ENCODE data around the gene KIF14. TPM values are rescaled to one million over a fixed set of nuclear protein-coding genes. Genes with fewer than 3 reads are reported as not detected.

Gene KIF14, protein sequence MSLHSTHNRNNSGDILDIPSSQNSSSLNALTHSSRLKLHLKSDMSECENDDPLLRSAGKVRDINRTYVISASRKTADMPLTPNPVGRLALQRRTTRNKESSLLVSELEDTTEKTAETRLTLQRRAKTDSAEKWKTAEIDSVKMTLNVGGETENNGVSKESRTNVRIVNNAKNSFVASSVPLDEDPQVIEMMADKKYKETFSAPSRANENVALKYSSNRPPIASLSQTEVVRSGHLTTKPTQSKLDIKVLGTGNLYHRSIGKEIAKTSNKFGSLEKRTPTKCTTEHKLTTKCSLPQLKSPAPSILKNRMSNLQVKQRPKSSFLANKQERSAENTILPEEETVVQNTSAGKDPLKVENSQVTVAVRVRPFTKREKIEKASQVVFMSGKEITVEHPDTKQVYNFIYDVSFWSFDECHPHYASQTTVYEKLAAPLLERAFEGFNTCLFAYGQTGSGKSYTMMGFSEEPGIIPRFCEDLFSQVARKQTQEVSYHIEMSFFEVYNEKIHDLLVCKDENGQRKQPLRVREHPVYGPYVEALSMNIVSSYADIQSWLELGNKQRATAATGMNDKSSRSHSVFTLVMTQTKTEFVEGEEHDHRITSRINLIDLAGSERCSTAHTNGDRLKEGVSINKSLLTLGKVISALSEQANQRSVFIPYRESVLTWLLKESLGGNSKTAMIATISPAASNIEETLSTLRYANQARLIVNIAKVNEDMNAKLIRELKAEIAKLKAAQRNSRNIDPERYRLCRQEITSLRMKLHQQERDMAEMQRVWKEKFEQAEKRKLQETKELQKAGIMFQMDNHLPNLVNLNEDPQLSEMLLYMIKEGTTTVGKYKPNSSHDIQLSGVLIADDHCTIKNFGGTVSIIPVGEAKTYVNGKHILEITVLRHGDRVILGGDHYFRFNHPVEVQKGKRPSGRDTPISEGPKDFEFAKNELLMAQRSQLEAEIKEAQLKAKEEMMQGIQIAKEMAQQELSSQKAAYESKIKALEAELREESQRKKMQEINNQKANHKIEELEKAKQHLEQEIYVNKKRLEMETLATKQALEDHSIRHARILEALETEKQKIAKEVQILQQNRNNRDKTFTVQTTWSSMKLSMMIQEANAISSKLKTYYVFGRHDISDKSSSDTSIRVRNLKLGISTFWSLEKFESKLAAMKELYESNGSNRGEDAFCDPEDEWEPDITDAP (N-terminal part only)
- total RNA-seq (ENCODE audit: unreplicated experiment), result 3.8 TPM
- long read RNA-seq, partial matches to known transcripts, result 1 of 2 reads
- long read RNA-seq, other reads (novel, unspliced or antisense), result 1 of 2 reads

DNA sequence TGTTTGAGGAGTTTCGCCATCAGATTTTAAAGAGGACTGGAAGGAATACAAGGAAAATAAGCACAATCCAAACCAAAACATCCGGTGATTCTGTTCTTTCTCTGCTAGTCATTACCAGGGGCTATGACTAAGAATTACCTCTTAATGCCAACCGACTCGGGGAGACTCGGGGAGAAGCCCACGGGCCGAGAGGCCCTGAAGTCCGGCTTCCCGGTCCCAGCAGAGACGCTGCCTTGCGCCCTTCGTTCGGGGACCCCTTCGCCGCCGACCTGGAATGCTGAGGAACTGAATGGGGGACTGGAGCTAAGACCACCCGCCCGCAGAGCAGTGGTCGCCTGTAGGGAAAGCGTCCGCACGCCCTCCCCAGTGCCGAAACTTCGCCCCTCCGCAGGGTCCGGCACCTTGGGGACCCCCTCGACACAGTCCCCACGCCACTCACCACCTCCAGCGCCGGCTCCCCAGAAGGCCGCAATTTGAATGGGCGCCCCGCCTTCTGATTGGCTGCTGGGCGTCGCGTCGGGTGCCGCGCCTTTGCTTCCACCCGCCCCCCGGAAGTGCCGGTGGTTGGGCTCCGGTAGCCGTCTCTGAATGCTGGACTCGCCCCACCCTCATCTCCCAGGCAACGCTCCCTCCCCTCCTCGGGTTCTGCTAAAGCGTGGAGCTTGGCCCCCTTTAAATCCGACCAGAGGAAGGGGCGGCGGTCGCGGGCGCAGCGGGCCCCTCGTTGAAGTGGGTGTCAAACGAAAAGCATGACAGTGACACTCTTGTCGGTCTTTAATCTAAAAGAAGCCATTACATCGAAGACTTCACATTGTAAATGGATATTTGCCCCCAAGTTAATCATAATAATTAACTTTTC, at the start of gene KIF14:
Gene KIF14, minus strand, starts transcription at position 479 of the 859 bp plus-strand sequence. CDS start 2,028 bp downstream, outside the sequence.
- Mint-ChIP-seq H3K4me3 (ENCODE audit: unreplicated experiment) (peak within 1 kb of the TSS; percentile 95), H3K9me3 (ENCODE audit: unreplicated experiment) (no peaks in the 10 kb centered on the region), H3K27me3 (ENCODE audit: unreplicated experiment) (no peaks in the 10 kb centered on the region), H3K36me3 (ENCODE audit: low read depth, unreplicated experiment) (no peaks in the 10 kb centered on the region), H3K27ac (ENCODE audit: unreplicated experiment) (peak within 1 kb of the TSS; percentile 92), H3K4me1 (ENCODE audit: unreplicated experiment) (peaks cover 15% of the 10 kb centered on the region)
- TF ChIP-seq, protein P1, sequence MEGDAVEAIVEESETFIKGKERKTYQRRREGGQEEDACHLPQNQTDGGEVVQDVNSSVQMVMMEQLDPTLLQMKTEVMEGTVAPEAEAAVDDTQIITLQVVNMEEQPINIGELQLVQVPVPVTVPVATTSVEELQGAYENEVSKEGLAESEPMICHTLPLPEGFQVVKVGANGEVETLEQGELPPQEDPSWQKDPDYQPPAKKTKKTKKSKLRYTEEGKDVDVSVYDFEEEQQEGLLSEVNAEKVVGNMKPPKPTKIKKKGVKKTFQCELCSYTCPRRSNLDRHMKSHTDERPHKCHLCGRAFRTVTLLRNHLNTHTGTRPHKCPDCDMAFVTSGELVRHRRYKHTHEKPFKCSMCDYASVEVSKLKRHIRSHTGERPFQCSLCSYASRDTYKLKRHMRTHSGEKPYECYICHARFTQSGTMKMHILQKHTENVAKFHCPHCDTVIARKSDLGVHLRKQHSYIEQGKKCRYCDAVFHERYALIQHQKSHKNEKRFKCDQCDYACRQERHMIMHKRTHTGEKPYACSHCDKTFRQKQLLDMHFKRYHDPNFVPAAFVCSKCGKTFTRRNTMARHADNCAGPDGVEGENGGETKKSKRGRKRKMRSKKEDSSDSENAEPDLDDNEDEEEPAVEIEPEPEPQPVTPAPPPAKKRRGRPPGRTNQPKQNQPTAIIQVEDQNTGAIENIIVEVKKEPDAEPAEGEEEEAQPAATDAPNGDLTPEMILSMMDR (IDR thresholded peaks at IDR 0.05; ENCODE audit: unreplicated experiment), result no peak
- peak; percentile 89 for DNase-seq (ENCODE audit: low spot score)

DNA sequence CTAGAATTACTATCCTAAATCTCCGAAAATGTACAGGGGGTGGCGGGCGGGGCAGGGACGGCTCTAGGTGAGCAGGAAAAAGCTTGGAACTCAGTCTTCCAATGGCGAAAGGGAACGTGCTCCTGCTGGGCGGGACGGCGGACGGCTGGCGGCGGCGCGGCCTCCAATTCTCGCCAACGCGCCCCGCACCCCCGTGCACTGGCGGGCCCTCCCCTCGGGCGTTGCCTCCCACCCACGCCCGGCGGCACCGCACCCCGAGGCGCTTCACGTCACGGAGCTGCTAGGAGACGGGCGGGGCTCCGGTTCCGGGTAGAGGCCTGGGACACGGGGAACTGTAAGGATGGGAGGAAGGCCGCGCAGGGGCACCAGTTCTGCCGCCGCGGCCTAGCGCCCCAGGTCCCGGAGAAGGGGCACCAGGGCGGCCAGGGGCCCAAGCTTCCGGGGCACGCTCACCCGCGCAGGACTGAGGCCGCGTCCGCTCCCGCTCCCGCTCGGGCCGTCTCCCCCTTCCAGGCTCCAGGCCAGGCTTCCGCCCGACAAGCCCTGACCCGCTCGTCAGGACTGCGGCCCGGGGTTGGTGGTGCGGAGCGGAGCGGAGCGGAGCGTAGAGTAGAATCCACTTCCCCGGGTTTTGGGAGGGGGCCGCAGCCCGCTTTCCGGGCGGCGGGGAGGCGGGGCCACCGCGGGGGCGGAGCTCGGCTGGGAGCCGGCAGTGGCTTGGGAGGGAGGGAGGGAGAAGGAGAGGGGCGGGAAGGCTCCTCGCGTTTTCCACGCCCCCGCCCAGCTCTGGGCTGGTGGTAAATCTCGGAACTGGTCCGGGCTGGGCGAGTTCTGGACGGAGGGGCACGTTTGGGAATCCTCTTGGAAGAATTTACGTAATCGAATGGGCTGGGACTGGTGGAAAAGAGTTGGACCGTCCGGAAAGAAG, 49.0 kb upstream of the KIF14 start, which contains the start of gene DDX59:
Gene DDX59, minus strand, starts transcription at position 594 of the 928 bp plus-strand sequence. CDS start 3,167 bp downstream, outside the sequence.
- DNase-seq (ENCODE audit: low spot score), result peak; percentile 97
- Mint-ChIP-seq H3K9me3 (ENCODE audit: unreplicated experiment) (no peaks in the 10 kb centered on the region), H3K4me3 (ENCODE audit: unreplicated experiment) (peak within 1 kb of the TSS; percentile 94), H3K36me3 (ENCODE audit: low read depth, unreplicated experiment) (no peaks in the 10 kb centered on the region), H3K27me3 (ENCODE audit: unreplicated experiment) (peaks cover 5% of the 10 kb centered on the region), H3K27ac (ENCODE audit: unreplicated experiment) (peak within 1 kb of the TSS; percentile 98), H3K4me1 (ENCODE audit: unreplicated experiment) (peaks cover 24% of the 10 kb centered on the region)
- TF ChIP-seq, protein P1 (IDR thresholded peaks at IDR 0.05; ENCODE audit: unreplicated experiment), result no peak

DNA sequence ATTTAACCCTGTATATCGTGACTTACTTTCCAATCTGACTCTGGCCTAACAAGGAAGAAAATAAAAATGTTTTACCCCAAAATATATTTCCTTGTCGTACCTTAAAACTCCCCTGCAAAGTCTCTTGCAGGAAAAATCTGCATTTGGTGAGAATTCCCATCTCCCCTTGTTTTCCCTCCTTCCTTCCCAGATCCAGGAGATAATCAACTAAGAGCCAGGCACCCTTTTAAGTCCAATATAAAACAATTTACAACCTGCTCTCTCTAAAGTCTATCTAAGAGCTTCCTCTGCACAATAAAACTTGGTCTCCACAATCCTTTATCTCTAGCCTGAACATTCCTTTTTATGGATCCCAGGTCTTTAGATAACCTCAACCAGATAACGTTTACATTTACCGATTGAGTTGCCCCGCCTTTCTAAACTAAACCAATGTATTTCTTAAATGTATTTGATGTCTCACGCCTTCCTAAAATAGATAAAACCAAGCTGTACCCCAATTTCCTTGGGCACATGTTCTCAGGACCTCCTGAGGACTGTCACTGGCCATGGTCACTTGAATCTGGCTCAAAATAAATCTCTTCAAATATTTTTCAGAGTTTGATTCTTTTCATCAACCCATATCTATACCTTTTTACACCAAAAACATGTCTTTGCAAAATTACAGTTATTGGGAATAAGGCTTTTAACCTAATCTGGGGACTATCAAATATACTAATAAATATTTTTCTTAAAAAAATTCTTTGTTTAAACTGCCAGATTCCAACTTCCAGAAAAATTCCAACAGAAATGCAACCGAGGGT, 48.2 kb upstream of the KIF14 start:
- TF ChIP-seq, protein P1 (IDR thresholded peaks at IDR 0.05; ENCODE audit: unreplicated experiment), result no peak
- H3K4me1 Mint-ChIP-seq (ENCODE audit: unreplicated experiment), result peaks cover 24% of the 10 kb centered on the region
- DNase-seq (ENCODE audit: low spot score), result no peak
- H3K4me3 Mint-ChIP-seq (ENCODE audit: unreplicated experiment), result peak overlapping the region; percentile 81
- H3K27ac Mint-ChIP-seq (ENCODE audit: unreplicated experiment), result peak overlapping the region; percentile 67
- H3K36me3 Mint-ChIP-seq (ENCODE audit: low read depth, unreplicated experiment), result no peaks in the 10 kb centered on the region
- no peaks in the 10 kb centered on the region for H3K9me3 Mint-ChIP-seq (ENCODE audit: unreplicated experiment)
- peaks cover 5% of the 10 kb centered on the region for H3K27me3 Mint-ChIP-seq (ENCODE audit: unreplicated experiment)
